Trophoblast cell (in vitro differentiated cells and primary cell): ENCODE data around the gene RAD9A.

Experiments used
- DNase-seq, 2 donors: peaks; one replicate each; pipeline ENCODE4 v3.0.0-alpha.2; 2016
- H2AFZ ChIP-seq: 2 replicates; pipeline ENCODE4 v1.6.1; 2013; ENCODE audit warnings: low read length, moderate library complexity, mild to moderate bottlenecking; ENCODE audit not compliant: insufficient read depth, poor library complexity
- H2AK5ac ChIP-seq: 2 replicates; pipeline ENCODE4 v1.6.1; 2013; ENCODE audit warnings: mild to moderate bottlenecking, low read length
- H2BK120ac ChIP-seq: 2 replicates; pipeline ENCODE4 v1.6.1; 2013; ENCODE audit warnings: low read length, mild to moderate bottlenecking, moderate library complexity; ENCODE audit not compliant: insufficient read depth, poor library complexity
- H2BK12ac ChIP-seq: 2 replicates; pipeline ENCODE4 v1.6.1; 2013; ENCODE audit warnings: mild to moderate bottlenecking, low read length, moderate library complexity
- H2BK5ac ChIP-seq: 2 replicates; pipeline ENCODE4 v1.6.1; 2013; ENCODE audit warnings: low read length, low read depth, moderate library complexity, mild to moderate bottlenecking; ENCODE audit not compliant: poor library complexity
- H3K14ac ChIP-seq: 2 replicates; pipeline ENCODE4 v1.6.1; 2013; ENCODE audit warnings: mild to moderate bottlenecking, low read length
- H3K18ac ChIP-seq: 2 replicates; pipeline ENCODE4 v1.6.1; 2013; ENCODE audit warnings: mild to moderate bottlenecking, low read length
- H3K23ac ChIP-seq: 2 replicates; pipeline ENCODE4 v1.6.1; 2013; ENCODE audit warnings: low read length
- H3K27ac ChIP-seq: 2 replicates; pipeline ENCODE4 v1.5.1; 2013; ENCODE audit warnings: low read depth, mild to moderate bottlenecking, inconsistent platforms, low read length, moderate library complexity
- H3K27me3 ChIP-seq: 2 replicates; pipeline ENCODE4 v1.6.1; 2013; ENCODE audit warnings: inconsistent platforms, mild to moderate bottlenecking, low read length, moderate library complexity; ENCODE audit not compliant: insufficient read depth
- H3K36me3 ChIP-seq, 2 experiments: 1 replicate in 1 of 2; 2 replicates in 1 of 2; pipeline ENCODE4 v1.6.1; 2013; ENCODE audit warnings: low read length in 2 of 2, mild to moderate bottlenecking in 2 of 2, moderate library complexity in 1 of 2; ENCODE audit not compliant: insufficient read depth in 2 of 2, control insufficient read depth in 1 of 2
- H3K4ac ChIP-seq: 2 replicates; pipeline ENCODE4 v1.6.1; 2013; ENCODE audit warnings: low read depth, mild to moderate bottlenecking, low read length, moderate library complexity
- H3K4me1 ChIP-seq, 2 experiments: 1 replicate in 1 of 2; 2 replicates in 1 of 2; pipeline ENCODE4 v1.6.1; 2013; ENCODE audit warnings: low read length in 2 of 2, mild to moderate bottlenecking in 2 of 2, moderate library complexity in 1 of 2; ENCODE audit not compliant: insufficient read depth in 2 of 2, control insufficient read depth in 1 of 2
- H3K4me2 ChIP-seq: 2 replicates; pipeline ENCODE4 v1.6.1; 2013; ENCODE audit warnings: inconsistent platforms, mild to moderate bottlenecking, low read length, moderate library complexity
- H3K4me3 ChIP-seq: 2 replicates; pipeline ENCODE4 v1.5.1; 2013; ENCODE audit warnings: mild to moderate bottlenecking, low read depth, low read length, inconsistent platforms
- H3K79me1 ChIP-seq: one replicate; pipeline ENCODE4 v1.6.1; 2013; ENCODE audit warnings: low read length
- H3K79me2 ChIP-seq: 2 replicates; pipeline ENCODE4 v1.6.1; 2013; ENCODE audit warnings: low read length, mild to moderate bottlenecking; ENCODE audit not compliant: control insufficient read depth, insufficient read depth, poor library complexity
- H3K9ac ChIP-seq: 2 replicates; pipeline ENCODE4 v1.6.1; 2013; ENCODE audit warnings: mild to moderate bottlenecking, low read length
- H3K9me3 ChIP-seq: 2 replicates; pipeline ENCODE4 v1.6.1; 2013; ENCODE audit warnings: low read depth, mild to moderate bottlenecking, control low read depth, inconsistent platforms, low read length; ENCODE audit not compliant: insufficient read depth
- H4K12ac ChIP-seq: 2 replicates; pipeline ENCODE4 v1.6.1; 2013; ENCODE audit warnings: low read depth, mild to moderate bottlenecking, low read length, moderate library complexity
- H4K8ac ChIP-seq: 2 replicates; pipeline ENCODE4 v1.6.1; 2013; ENCODE audit warnings: low read depth, mild to moderate bottlenecking, low read length, moderate library complexity
- H4K91ac ChIP-seq: one replicate; pipeline ENCODE4 v1.6.1; 2013; ENCODE audit warnings: low read depth, mild to moderate bottlenecking, low read length, moderate library complexity
- WGBS: extraction: QIAGEN DNeasy Blood & Tissue Kit; methylation state at CpG from one replicate; pipeline ENCODE4 v1.1.7; 2013; ENCODE audit warnings: missing lambda C conversion rate; ENCODE audit not compliant: insufficient read length, insufficient coverage; ENCODE audit errors: extremely low coverage; 5-methylcytosine and 5-hydroxymethylcytosine counted together

RAD9A gene

GRCh38 chr11:67436459-67437081, 44.8 kb downstream of the RAD9A start:
- Histone ChIP-seq H3K36me3 (peaks cover 80 to 85% of the 10 kb centered on the region in 2 experiments), H3K9me3 (no peaks in the 10 kb centered on the region), H3K79me1 (peaks cover 9% of the 10 kb centered on the region), H3K4ac (no peak overlapping the region), H3K27ac (peak overlapping the region; percentile 80), H3K4me3 (no peak overlapping the region), H4K91ac (peak overlapping the region; percentile 41), H3K23ac (no peak overlapping the region), H3K27me3 (no peaks in the 10 kb centered on the region), H2BK120ac (no peak overlapping the region), H4K8ac (no peak overlapping the region), H2AK5ac (no peak overlapping the region), H3K4me2 (peak overlapping the region; percentile 14), H2BK12ac (peak overlapping the region; percentile 7), H3K79me2 (no peaks in the 10 kb centered on the region), H4K12ac (no peak overlapping the region), H3K18ac (no peak overlapping the region), H2BK5ac (peak overlapping the region; percentile 20), H2AFZ (no peak overlapping the region), H3K4me1 (peaks cover 12 to 24% of the 10 kb centered on the region in 2 experiments), H3K9ac (no peak overlapping the region), H3K14ac (no peak overlapping the region)
- WGBS, result no CpG with 5 or more reads among the region's 6 CpGs
- DNase-seq, result peak; percentile 24 to 32

- H2AK5ac ChIP-seq, result peak within 1 kb of the TSS; percentile 5
- H2BK12ac ChIP-seq, result peak within 1 kb of the TSS; percentile 7
- peaks cover 9% of the 10 kb centered on the region for H3K79me1 ChIP-seq
- no peak within 1 kb of the TSS for H3K23ac ChIP-seq
- H4K91ac ChIP-seq, result peak within 1 kb of the TSS; percentile 59
- peaks cover 78 to 85% of the 10 kb centered on the region in 2 experiments for H3K36me3 ChIP-seq
- peak within 1 kb of the TSS; percentile 81 for H3K27ac ChIP-seq
- H3K4me1 ChIP-seq, result peaks cover 12 to 27% of the 10 kb centered on the region in 2 experiments
- H3K4ac ChIP-seq, result peak within 1 kb of the TSS; percentile 2
- H2BK120ac ChIP-seq, result peak within 1 kb of the TSS; percentile 15
- H4K12ac ChIP-seq, result peak within 1 kb of the TSS; percentile 38
- H3K4me2 ChIP-seq, result peak within 1 kb of the TSS; percentile 14
- peak within 1 kb of the TSS; percentile 21 for H3K18ac ChIP-seq
- H3K79me2 ChIP-seq, result no peaks in the 10 kb centered on the region
- no peak within 1 kb of the TSS for H2AFZ ChIP-seq
- no CpG with 5 or more reads among the region's 26 CpGs for WGBS
- H2BK5ac ChIP-seq, result peak within 1 kb of the TSS; percentile 37
- H3K9ac ChIP-seq, result no peak within 1 kb of the TSS
- peak within 1 kb of the TSS; percentile 64 for H3K14ac ChIP-seq
- no peak within 1 kb of the TSS for H3K4me3 ChIP-seq
- H4K8ac ChIP-seq, result peak within 1 kb of the TSS; percentile 30
- no peaks in the 10 kb centered on the region for H3K27me3 ChIP-seq
- H3K9me3 ChIP-seq, result no peaks in the 10 kb centered on the region
- DNase-seq, result no peak
Observed at GRCh38 chr11:67437082-67437808, 45.5 kb downstream of the RAD9A start, which contains the start of gene PTPRCAP. PTPRCAP (minus strand) TSS chr11:67437682; CDS start chr11:67437619, 63 bp downstream.

GRCh38 chr11:67437809-67438157, 46.0 kb downstream of the RAD9A start:
- Histone ChIP-seq H3K79me1 (peaks cover 11% of the 10 kb centered on the region), H3K18ac (peak overlapping the region; percentile 21), H3K4me1 (peaks cover 17 to 32% of the 10 kb centered on the region in 2 experiments), H3K27me3 (no peaks in the 10 kb centered on the region), H2AK5ac (no peak overlapping the region), H2BK5ac (no peak overlapping the region), H3K4me2 (no peak overlapping the region), H3K23ac (no peak overlapping the region), H4K8ac (peak overlapping the region; percentile 30), H3K27ac (peak overlapping the region; percentile 81), H3K9me3 (no peaks in the 10 kb centered on the region), H3K14ac (peak overlapping the region; percentile 64), H3K9ac (no peak overlapping the region), H3K79me2 (peaks cover 4% of the 10 kb centered on the region), H3K4me3 (no peak overlapping the region), H4K91ac (peak overlapping the region; percentile 59), H3K36me3 (peaks cover 73 to 81% of the 10 kb centered on the region in 2 experiments), H3K4ac (no peak overlapping the region), H2BK12ac (peak overlapping the region; percentile 1), H2BK120ac (no peak overlapping the region), H4K12ac (peak overlapping the region; percentile 38), H2AFZ (no peak overlapping the region)
- no peak for DNase-seq
- no CpG with 5 or more reads among the region's 3 CpGs for WGBS

GRCh38 chr11:67438158-67438902, 46.5 kb downstream of the RAD9A start:
- Histone ChIP-seq H3K4me1 (peaks cover 17 to 32% of the 10 kb centered on the region in 2 experiments), H3K79me2 (peaks cover 7% of the 10 kb centered on the region), H4K8ac (no peak overlapping the region), H3K27me3 (no peaks in the 10 kb centered on the region), H3K36me3 (peaks cover 68 to 75% of the 10 kb centered on the region in 2 experiments), H2BK120ac (no peak overlapping the region), H3K4me2 (no peak overlapping the region), H2BK5ac (no peak overlapping the region), H3K9me3 (no peaks in the 10 kb centered on the region), H2AFZ (no peak overlapping the region), H3K79me1 (peaks cover 14% of the 10 kb centered on the region), H2BK12ac (no peak overlapping the region), H4K12ac (no peak overlapping the region), H3K23ac (no peak overlapping the region), H3K9ac (no peak overlapping the region), H3K4me3 (no peak overlapping the region), H3K4ac (no peak overlapping the region), H3K14ac (no peak overlapping the region), H2AK5ac (no peak overlapping the region), H3K27ac (no peak overlapping the region), H4K91ac (no peak overlapping the region), H3K18ac (no peak overlapping the region)
- no CpG with 5 or more reads among the region's 41 CpGs for WGBS
- DNase-seq, result peak; percentile 83 to 84
